Astrocyte (in vitro differentiated cells and primary cell): Measurements from ENCODE around the gene CKS1B. TPM values are rescaled to one million over a fixed set of nuclear protein-coding genes. Genes with fewer than 3 reads are reported as not detected.

Source experiments
- DNase-seq: peaks from one replicate; pipeline ENCODE4 v3.0.0-alpha.2; 2010; ENCODE audit warnings: low read depth
- FAIRE-seq: peaks from 2 replicates; lab custom pipeline; 2011; peaks lifted over from hg19 to GRCh38; lab: Jason Lieb, UNC
- H2AFZ ChIP-seq: 2 replicates; pipeline ENCODE4 v1.6.0; 2012; ENCODE audit warnings: low read depth, low read length, inconsistent platforms
- H3K27ac ChIP-seq: 2 replicates; pipeline ENCODE4 v1.5.1; 2011; ENCODE audit warnings: low read depth, low read length, inconsistent platforms
- H3K27me3 ChIP-seq: 2 replicates; pipeline ENCODE4 v1.6.0; 2011; ENCODE audit warnings: low read length, inconsistent platforms; ENCODE audit not compliant: insufficient read depth
- H3K36me3 ChIP-seq: 2 replicates; pipeline ENCODE4 v1.5.1; 2011; ENCODE audit warnings: low read length, inconsistent platforms; ENCODE audit not compliant: insufficient read depth
- H3K4me1 ChIP-seq: 2 replicates; pipeline ENCODE4 v1.5.1; 2011; ENCODE audit warnings: low read length, inconsistent platforms; ENCODE audit not compliant: insufficient read depth
- H3K4me2 ChIP-seq: 2 replicates; pipeline ENCODE4 v1.6.0; 2012; ENCODE audit warnings: low read length, inconsistent platforms
- H3K4me3 ChIP-seq: 2 replicates; pipeline ENCODE4 v1.5.1; 2011; ENCODE audit warnings: low read depth, mild to moderate bottlenecking, low read length, inconsistent platforms; ENCODE audit not compliant: insufficient read depth
- H3K79me2 ChIP-seq: 2 replicates; pipeline ENCODE4 v1.6.0; 2012; ENCODE audit warnings: mild to moderate bottlenecking, low read length, inconsistent platforms; ENCODE audit not compliant: insufficient read depth
- H3K9ac ChIP-seq: 2 replicates; pipeline ENCODE4 v1.6.0; 2012; ENCODE audit warnings: mild to moderate bottlenecking, low read length, inconsistent platforms
- H3K9me3 ChIP-seq: 2 replicates; pipeline ENCODE4 v1.5.1; 2012; ENCODE audit warnings: low read depth, mild to moderate bottlenecking, low read length, inconsistent platforms; ENCODE audit not compliant: insufficient read depth
- H4K20me1 ChIP-seq: 2 replicates; pipeline ENCODE4 v1.6.0; 2012; ENCODE audit warnings: low read length, inconsistent platforms; ENCODE audit not compliant: insufficient read depth
- H3K27ac Mint-ChIP-seq: one replicate; pipeline ENCODE4 v1.8.0; 2021; ENCODE audit warnings: mild to moderate bottlenecking, mixed read lengths; ENCODE audit not compliant: unreplicated experiment
- H3K27me3 Mint-ChIP-seq: one replicate; pipeline ENCODE4 v1.8.0; 2021; ENCODE audit warnings: low read depth, mixed read lengths; ENCODE audit not compliant: unreplicated experiment
- H3K36me3 Mint-ChIP-seq: one replicate; pipeline ENCODE4 v1.8.0; 2021; ENCODE audit warnings: low read depth, mixed read lengths; ENCODE audit not compliant: unreplicated experiment
- H3K4me1 Mint-ChIP-seq: one replicate; pipeline ENCODE4 v1.8.0; 2021; ENCODE audit warnings: low read depth, mixed read lengths; ENCODE audit not compliant: unreplicated experiment
- H3K4me3 Mint-ChIP-seq: one replicate; pipeline ENCODE4 v1.8.0; 2021; ENCODE audit warnings: mild to moderate bottlenecking, moderate library complexity, mixed read lengths; ENCODE audit not compliant: unreplicated experiment
- H3K9me3 Mint-ChIP-seq: one replicate; pipeline ENCODE4 v1.8.0; 2021; ENCODE audit warnings: mild to moderate bottlenecking, mixed read lengths; ENCODE audit not compliant: unreplicated experiment
- CTCF ChIP-seq: IDR thresholded peaks from 2 replicates; pipeline ENCODE4 v1.5.1; 2011; ENCODE audit warnings: low read depth, mild to moderate bottlenecking, inconsistent platforms, low read length, moderate library complexity; ENCODE audit not compliant: insufficient read depth
- EZH2 ChIP-seq: IDR thresholded peaks from 2 replicates; pipeline ENCODE4 v1.6.1; 2012; ENCODE audit warnings: mild to moderate bottlenecking, low read length, inconsistent platforms; ENCODE audit not compliant: insufficient read depth
- total RNA-seq: library from RNA; stranded (reverse); gene quantifications from 2 replicates; pipeline ENCODE4 v1.2.1, GENCODE V29; 2021

CKS1B gene
- total RNA-seq, 1 donor from 2014 or later = 37.9 TPM

GRCh38 chr1:155000726-155001424, 26.4 kb downstream of the CKS1B start:
- H3K27ac Mint-ChIP-seq = peak overlapping the region; percentile 58
- H3K4me2 ChIP-seq = peak overlapping the region; percentile 92
- H3K27ac ChIP-seq = peak overlapping the region; percentile 65
- TF ChIP-seq CTCF (no peak), EZH2 (no peak)
- peaks cover 3% of the 10 kb centered on the region for H3K36me3 Mint-ChIP-seq
- peaks cover 2% of the 10 kb centered on the region for H4K20me1 ChIP-seq
- H3K27me3 Mint-ChIP-seq = no peaks in the 10 kb centered on the region
- H2AFZ ChIP-seq = peak overlapping the region; percentile 68
- peak overlapping the region; percentile 78 for H3K9ac ChIP-seq
- no peaks in the 10 kb centered on the region for H3K9me3 ChIP-seq
- no peaks in the 10 kb centered on the region for H3K27me3 ChIP-seq
- peaks cover 20% of the 10 kb centered on the region for H3K4me1 Mint-ChIP-seq
- no peaks in the 10 kb centered on the region for H3K36me3 ChIP-seq
- no peaks in the 10 kb centered on the region for H3K9me3 Mint-ChIP-seq
- peaks cover 29% of the 10 kb centered on the region for H3K4me1 ChIP-seq
- FAIRE-seq (no peak), DNase-seq (peak; percentile 89)
- H3K4me3 Mint-ChIP-seq = peak overlapping the region; percentile 85
- peaks cover 21% of the 10 kb centered on the region for H3K79me2 ChIP-seq
- peak overlapping the region; percentile 65 for H3K4me3 ChIP-seq

GRCh38 chr1:155001425-155001674, 26.9 kb downstream of the CKS1B start:
- peak overlapping the region; percentile 85 for H3K4me3 Mint-ChIP-seq
- H3K9me3 ChIP-seq = no peaks in the 10 kb centered on the region
- peaks cover 7% of the 10 kb centered on the region for H4K20me1 ChIP-seq
- H3K9me3 Mint-ChIP-seq = no peaks in the 10 kb centered on the region
- H3K27me3 ChIP-seq = no peaks in the 10 kb centered on the region
- H3K36me3 Mint-ChIP-seq = peaks cover 3% of the 10 kb centered on the region
- peaks cover 20% of the 10 kb centered on the region for H3K4me1 Mint-ChIP-seq
- peak overlapping the region; percentile 65 for H3K27ac ChIP-seq
- no peaks in the 10 kb centered on the region for H3K27me3 Mint-ChIP-seq
- DNase-seq (no peak), FAIRE-seq (no peak)
- H3K27ac Mint-ChIP-seq = peak overlapping the region; percentile 41
- H3K4me3 ChIP-seq = peak overlapping the region; percentile 65
- H2AFZ ChIP-seq = peak overlapping the region; percentile 68
- peaks cover 29% of the 10 kb centered on the region for H3K4me1 ChIP-seq
- no peaks in the 10 kb centered on the region for H3K36me3 ChIP-seq
- peak overlapping the region; percentile 92 for H3K4me2 ChIP-seq
- TF ChIP-seq EZH2 = no peak
- TF ChIP-seq CTCF = no peak
- H3K79me2 ChIP-seq = peaks cover 26% of the 10 kb centered on the region
- peak overlapping the region; percentile 78 for H3K9ac ChIP-seq
